Suprapubic skin (tissue), 4 donors: Measurements from ENCODE around the gene TMEM167B. TPM values are rescaled to one million over a fixed set of nuclear protein-coding genes. Genes with fewer than 3 reads are reported as not detected.

Experiments used
- DNase-seq, 2 donors: peaks; one replicate each; pipeline ENCODE4 v3.0.0-alpha.2; 2019; ENCODE audit warnings: low spot score in 2 of 2
- H3K27ac ChIP-seq: fragments of 200-600 bp; sonication (generic); one replicate; pipeline ENCODE4 v1.5.1; 2019
- H3K27me3 ChIP-seq: fragments of 200-600 bp; sonication (generic); one replicate; pipeline ENCODE4 v1.5.1; 2019
- H3K36me3 ChIP-seq: fragments of 200-600 bp; sonication (generic); one replicate; pipeline ENCODE4 v1.5.1; 2019
- H3K4me1 ChIP-seq: fragments of 200-600 bp; sonication (generic); one replicate; pipeline ENCODE4 v1.5.1; 2019
- H3K4me3 ChIP-seq: fragments of 200-600 bp; sonication (generic); one replicate; pipeline ENCODE4 v1.5.1; 2019; ENCODE audit warnings: mild to moderate bottlenecking
- H3K9me3 ChIP-seq: fragments of 200-600 bp; sonication (generic); one replicate; pipeline ENCODE4 v1.5.1; 2019
- EP300 ChIP-seq: sonication (generic); formaldehyde crosslinking; IDR thresholded peaks from one replicate; pipeline ENCODE4 v1.6.1; 2017; ENCODE audit warnings: antibody characterized with exemption
- POLR2A ChIP-seq, 2 donors: fragments of 450-650 bp; IDR thresholded peaks; one replicate each; pipeline ENCODE4 v1.6.1; 2017; ENCODE audit warnings: antibody characterized with exemption in 2 of 2, mild to moderate bottlenecking in 2 of 2, moderate library complexity in 2 of 2
- POLR2AphosphoS5 ChIP-seq, 3 donors: sonication (generic); formaldehyde crosslinking; IDR thresholded peaks; one replicate each; pipeline ENCODE4 v1.6.1; 2017; ENCODE audit warnings: antibody characterized with exemption in 3 of 3
- WGBS: methylation state at CpG from one replicate; pipeline ENCODE4 v1.1.5; 2018; 5-methylcytosine and 5-hydroxymethylcytosine counted together
- total RNA-seq, 4 donors: library from RNA; depleted of rRNA; stranded (reverse); fragments of >200 nt; gene quantifications; one replicate each; pipeline ENCODE4 v1.1.0, GENCODE V29; 2016
- TF ChIP-seq, protein P1 (sequence below), 2 donors: fragments of 200-600 bp in 1 of 2; fragments of 450-650 bp in 1 of 2; sonication (generic) in 1 of 2; IDR thresholded peaks; one replicate each; pipeline ENCODE4 v1.5.1; 2016 to 2019; ENCODE audit warnings: antibody characterized with exemption in 2 of 2, mild to moderate bottlenecking in 1 of 2, moderate library complexity in 1 of 2

The TMEM167B gene
- total RNA-seq, 4 donors from 2014 or later: 28.2 to 35.1 (median 31.0) TPM

DNA sequence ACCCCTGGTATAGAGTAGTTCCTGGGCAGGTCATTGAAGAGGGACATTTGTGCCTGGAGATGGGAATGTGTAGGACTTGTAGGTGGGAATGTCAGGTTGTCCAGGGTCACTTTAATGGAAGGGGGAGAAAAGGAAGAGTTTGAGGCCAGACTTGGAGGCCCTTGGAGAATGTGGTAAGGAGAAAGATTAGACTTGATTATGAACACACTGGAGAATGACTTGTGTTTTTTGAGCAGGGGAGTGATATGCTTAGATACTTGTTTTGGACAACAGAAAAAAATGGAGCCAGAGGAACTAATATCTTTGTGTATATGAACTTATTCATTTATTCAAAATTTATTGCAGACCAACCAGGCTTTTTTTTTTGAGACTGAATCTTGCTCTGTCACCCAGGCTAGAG is 41.2 kb downstream of the TMEM167B start:
- Histone ChIP-seq H3K36me3 (no peaks in the 10 kb centered on the region), H3K27ac (no peak overlapping the region), H3K4me1 (peaks cover 9% of the 10 kb centered on the region), H3K9me3 (no peaks in the 10 kb centered on the region), H3K27me3 (no peaks in the 10 kb centered on the region), H3K4me3 (no peak overlapping the region)
- DNase-seq: no peak
- TF ChIP-seq EP300 (no peak), POLR2A (IDR thresholded peaks at IDR 0.05) (no peak), POLR2AphosphoS5 (IDR thresholded peaks at IDR 0.05) (no peak)
- TF ChIP-seq, protein P1, sequence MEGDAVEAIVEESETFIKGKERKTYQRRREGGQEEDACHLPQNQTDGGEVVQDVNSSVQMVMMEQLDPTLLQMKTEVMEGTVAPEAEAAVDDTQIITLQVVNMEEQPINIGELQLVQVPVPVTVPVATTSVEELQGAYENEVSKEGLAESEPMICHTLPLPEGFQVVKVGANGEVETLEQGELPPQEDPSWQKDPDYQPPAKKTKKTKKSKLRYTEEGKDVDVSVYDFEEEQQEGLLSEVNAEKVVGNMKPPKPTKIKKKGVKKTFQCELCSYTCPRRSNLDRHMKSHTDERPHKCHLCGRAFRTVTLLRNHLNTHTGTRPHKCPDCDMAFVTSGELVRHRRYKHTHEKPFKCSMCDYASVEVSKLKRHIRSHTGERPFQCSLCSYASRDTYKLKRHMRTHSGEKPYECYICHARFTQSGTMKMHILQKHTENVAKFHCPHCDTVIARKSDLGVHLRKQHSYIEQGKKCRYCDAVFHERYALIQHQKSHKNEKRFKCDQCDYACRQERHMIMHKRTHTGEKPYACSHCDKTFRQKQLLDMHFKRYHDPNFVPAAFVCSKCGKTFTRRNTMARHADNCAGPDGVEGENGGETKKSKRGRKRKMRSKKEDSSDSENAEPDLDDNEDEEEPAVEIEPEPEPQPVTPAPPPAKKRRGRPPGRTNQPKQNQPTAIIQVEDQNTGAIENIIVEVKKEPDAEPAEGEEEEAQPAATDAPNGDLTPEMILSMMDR (IDR thresholded peaks at IDR 0.05): no peak

- no peak overlapping the region for H3K4me3 ChIP-seq
- no peak for DNase-seq
- TF ChIP-seq POLR2AphosphoS5 (IDR thresholded peaks at IDR 0.05) (no peak), EP300 (no peak), POLR2A (IDR thresholded peaks at IDR 0.05) (no peak)
- TF ChIP-seq, protein P1 (IDR thresholded peaks at IDR 0.05): no peak
- H3K27me3 ChIP-seq: no peaks in the 10 kb centered on the region
- H3K9me3 ChIP-seq: no peaks in the 10 kb centered on the region
- peaks cover 9% of the 10 kb centered on the region for H3K4me1 ChIP-seq
- 67% methylated on average over 4 of the region's 4 CpGs for WGBS
- no peak overlapping the region for H3K27ac ChIP-seq
- no peaks in the 10 kb centered on the region for H3K36me3 ChIP-seq
These were observed 42.6 kb downstream of the TMEM167B start for GRCh38 chr1:109133002-109133706.

- Histone ChIP-seq H3K27ac (no peak overlapping the region), H3K36me3 (no peaks in the 10 kb centered on the region), H3K4me3 (no peak overlapping the region), H3K9me3 (no peaks in the 10 kb centered on the region), H3K27me3 (no peaks in the 10 kb centered on the region), H3K4me1 (peaks cover 9% of the 10 kb centered on the region)
- 31% methylated on average over 2 of the region's 2 CpGs for WGBS
- TF ChIP-seq EP300: no peak
- TF ChIP-seq, protein P1 (IDR thresholded peaks at IDR 0.05): no peak
- TF ChIP-seq POLR2AphosphoS5 (IDR thresholded peaks at IDR 0.05): no peak
- DNase-seq: no peak
These were observed 43.3 kb downstream of the TMEM167B start for GRCh38 chr1:109133815-109134214.

- TF ChIP-seq, protein P1 (IDR thresholded peaks at IDR 0.05): no peak
- no peaks in the 10 kb centered on the region for H3K36me3 ChIP-seq
- WGBS: 70% methylated on average over 7 of the region's 7 CpGs
- no peaks in the 10 kb centered on the region for H3K9me3 ChIP-seq
- no peak for DNase-seq
- H3K27ac ChIP-seq: no peak overlapping the region
- H3K4me1 ChIP-seq: peaks cover 9% of the 10 kb centered on the region
- no peaks in the 10 kb centered on the region for H3K27me3 ChIP-seq
- H3K4me3 ChIP-seq: no peak overlapping the region
These were observed 43.9 kb downstream of the TMEM167B start for GRCh38 chr1:109134423-109134822.

- DNase-seq: no peak
- WGBS: 96% methylated on average over 3 of the region's 3 CpGs
- TF ChIP-seq, protein P1 (IDR thresholded peaks at IDR 0.05): no peak
- no peak for TF ChIP-seq POLR2AphosphoS5 (IDR thresholded peaks at IDR 0.05)
- TF ChIP-seq POLR2A (IDR thresholded peaks at IDR 0.05): no peak
- no peak for TF ChIP-seq EP300
- Histone ChIP-seq H3K4me1 (peaks cover 9% of the 10 kb centered on the region), H3K4me3 (no peak overlapping the region), H3K27ac (no peak overlapping the region), H3K27me3 (no peaks in the 10 kb centered on the region), H3K9me3 (no peaks in the 10 kb centered on the region), H3K36me3 (no peaks in the 10 kb centered on the region)
These were observed 45.4 kb downstream of the TMEM167B start for GRCh38 chr1:109135940-109136339.
